Subcutaneous adipose tissue (tissue), 4 donors: ENCODE results near the gene MBNL2. TPM values are rescaled to one million over a fixed set of nuclear protein-coding genes. Genes with fewer than 3 reads are reported as not detected.

ENCODE experiments used
- total RNA-seq, 4 donors: library from RNA; depleted of rRNA; stranded (reverse); fragments of >200 nt; gene quantifications; one replicate each; pipeline ENCODE4 v1.1.0, GENCODE V29; 2016
- TF ChIP-seq, protein P1 (sequence below): fragments of 450-650 bp; IDR thresholded peaks from one replicate; pipeline ENCODE4 v1.5.1; 2016; ENCODE audit warnings: low read depth, mild to moderate bottlenecking, control low read depth, antibody characterized with exemption, moderate library complexity

The MBNL2 gene
- total RNA-seq, 4 donors from 2014 or later = 83.9 to 141 (median 91.2) TPM

DNA sequence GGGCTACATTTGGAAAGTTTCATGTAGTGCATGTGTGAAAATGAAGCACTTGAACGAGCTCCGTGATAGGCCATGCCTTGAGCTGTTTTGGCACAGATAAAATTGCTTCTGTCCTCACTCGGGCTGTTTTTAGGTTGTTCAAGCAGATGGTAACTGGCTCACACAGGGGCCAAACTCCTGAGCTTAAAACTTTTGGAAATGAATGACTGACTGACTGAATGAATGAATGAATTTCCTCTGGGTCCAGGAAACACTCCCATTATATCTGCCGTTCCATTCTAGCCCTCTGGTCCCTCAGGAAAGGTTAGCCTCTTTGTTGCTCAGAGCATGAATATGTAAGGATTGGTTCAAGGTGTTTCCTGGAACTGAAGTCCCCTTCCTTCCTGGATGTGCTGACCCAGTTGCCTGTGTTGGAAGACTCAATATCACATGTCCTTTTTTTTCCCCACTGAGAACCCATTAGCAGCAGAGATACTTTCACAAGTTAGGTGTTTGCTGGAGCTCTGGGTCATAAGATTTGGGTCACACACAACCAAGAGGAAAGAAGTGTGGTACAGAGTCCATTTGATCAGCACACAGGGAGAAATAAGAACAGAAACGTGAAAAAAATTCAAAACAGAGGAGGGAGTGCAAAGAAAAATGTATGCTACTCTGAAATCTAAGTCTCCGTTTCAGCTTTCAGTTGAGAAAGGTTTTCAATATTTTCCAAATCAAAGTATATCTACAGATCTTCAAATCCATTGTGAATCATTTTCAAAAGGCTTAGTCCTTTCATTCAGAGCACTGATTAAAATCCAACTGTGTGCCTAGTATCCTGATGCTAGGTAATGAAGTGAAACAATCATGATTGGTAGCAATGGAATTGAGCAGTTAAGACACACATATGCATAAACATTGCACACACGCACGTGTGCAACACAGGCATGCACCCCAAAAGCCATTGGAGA lies 18.9 kb downstream of the MBNL2 start:
- TF ChIP-seq, protein P1, sequence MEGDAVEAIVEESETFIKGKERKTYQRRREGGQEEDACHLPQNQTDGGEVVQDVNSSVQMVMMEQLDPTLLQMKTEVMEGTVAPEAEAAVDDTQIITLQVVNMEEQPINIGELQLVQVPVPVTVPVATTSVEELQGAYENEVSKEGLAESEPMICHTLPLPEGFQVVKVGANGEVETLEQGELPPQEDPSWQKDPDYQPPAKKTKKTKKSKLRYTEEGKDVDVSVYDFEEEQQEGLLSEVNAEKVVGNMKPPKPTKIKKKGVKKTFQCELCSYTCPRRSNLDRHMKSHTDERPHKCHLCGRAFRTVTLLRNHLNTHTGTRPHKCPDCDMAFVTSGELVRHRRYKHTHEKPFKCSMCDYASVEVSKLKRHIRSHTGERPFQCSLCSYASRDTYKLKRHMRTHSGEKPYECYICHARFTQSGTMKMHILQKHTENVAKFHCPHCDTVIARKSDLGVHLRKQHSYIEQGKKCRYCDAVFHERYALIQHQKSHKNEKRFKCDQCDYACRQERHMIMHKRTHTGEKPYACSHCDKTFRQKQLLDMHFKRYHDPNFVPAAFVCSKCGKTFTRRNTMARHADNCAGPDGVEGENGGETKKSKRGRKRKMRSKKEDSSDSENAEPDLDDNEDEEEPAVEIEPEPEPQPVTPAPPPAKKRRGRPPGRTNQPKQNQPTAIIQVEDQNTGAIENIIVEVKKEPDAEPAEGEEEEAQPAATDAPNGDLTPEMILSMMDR = no peak

DNA sequence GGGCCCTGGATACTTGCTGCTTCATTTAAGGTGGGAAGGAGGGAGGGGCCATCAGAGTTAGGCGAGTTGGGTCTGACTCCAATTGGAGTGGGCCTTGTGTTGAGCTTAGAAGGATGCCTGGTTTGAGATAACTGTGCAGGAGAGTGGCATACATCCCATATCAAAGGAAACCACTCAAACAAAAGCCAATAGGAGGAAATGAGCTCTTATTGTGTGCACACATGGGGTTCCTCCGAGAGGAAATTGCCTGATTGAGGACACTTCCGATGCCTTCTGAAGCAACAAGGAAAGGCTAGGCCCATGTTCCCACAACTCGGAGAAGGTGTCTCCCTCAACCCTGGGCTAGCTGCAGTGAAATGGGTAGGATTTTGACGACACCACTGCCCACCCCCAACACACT lies 19.6 kb downstream of the MBNL2 start:
- TF ChIP-seq, protein P1 = no peak

DNA sequence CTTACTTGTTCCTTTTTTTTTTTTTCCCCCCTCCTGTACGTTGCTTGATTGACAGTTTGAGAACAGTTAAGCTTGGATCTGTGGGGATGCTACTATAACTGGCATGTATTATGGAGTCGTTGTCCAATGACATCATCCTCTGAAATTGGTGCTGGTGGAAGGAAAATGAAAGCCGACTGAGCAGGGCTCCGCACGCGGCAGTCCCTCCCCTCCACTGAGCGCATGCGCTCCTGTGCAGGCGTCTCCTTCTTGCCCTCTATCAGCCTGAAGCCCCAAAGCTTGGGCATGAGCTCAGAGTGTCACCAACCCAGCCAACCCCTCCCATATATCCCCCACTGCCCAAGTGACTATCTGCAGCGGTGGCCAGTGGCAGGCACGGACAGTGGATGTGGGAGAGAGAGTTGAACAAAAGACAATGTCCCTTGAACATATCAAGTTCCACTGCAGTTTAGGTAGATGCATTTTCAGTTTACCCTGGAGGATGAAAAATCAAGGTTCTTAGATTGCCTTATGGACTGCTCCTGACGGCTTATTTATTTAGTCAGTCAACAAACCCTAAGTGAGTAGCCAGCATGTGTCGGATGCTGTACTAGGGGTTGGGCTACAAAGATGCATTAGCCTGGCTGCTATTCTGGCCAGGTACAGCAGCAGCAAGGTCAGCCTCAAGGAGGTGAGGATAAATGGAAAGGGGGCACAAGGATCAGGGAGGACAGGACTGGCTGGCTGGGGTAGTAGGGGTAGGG lies 20.8 kb downstream of the MBNL2 start:
- TF ChIP-seq, protein P1 = no peak

DNA sequence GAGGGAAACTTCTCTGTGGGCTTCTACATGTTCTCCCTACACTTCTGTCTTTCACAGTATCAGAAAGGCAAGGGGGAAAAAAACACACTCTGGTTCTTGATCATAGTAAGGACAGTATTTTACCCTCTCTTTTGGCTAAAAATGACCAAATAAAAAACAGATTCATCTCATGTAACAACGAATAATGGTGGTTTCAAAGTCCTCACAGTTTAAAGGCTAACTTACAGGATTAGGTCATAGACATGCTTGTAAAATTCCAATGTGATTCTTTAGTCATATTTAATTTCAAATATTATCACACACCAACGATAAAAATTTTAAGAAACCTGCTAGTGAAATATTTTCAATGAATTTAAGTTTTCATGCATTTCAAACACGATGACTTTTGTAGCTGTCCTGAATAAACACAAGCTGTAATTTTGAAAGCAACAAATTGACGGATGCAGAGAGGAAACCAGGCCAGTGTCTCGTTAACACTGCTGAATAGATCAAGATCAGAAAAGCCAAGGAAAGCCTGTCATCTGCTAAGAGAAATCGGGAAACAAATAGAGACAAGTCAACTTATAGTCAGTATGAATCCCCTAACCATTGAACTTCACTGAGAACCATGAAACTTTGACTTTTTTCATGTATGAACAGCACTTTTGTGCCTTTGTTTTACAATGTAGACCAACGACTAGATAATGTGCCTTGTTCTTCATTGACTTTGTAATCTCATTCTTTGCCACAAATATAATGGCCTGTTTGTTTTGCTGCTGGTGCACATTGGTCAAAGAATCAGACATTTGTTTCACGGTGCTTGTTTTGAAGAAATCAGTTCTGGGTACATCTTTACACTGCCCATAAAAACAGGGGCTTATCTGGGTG lies 22.0 kb downstream of the MBNL2 start:
- TF ChIP-seq, protein P1 = no peak

DNA sequence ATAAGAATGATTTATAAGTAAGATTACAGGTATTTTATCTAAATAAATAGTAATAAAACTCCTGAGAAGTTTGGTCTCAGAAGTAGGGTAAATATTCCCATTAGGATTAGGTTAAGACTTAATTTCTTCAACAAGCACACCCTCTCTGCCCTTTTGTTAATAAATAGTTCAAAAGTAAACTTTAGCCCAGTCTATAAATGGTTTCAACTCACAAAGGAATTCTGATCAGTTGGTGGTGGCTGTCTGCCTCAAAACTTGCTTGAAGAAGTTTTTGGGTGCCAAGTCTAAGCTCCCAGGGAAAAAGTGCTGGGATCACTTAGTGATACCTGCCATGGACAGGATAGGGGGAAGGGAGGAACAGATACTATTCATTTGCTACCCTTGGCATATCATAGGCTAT lies 22.9 kb downstream of the MBNL2 start:
- TF ChIP-seq, protein P1 = no peak

DNA sequence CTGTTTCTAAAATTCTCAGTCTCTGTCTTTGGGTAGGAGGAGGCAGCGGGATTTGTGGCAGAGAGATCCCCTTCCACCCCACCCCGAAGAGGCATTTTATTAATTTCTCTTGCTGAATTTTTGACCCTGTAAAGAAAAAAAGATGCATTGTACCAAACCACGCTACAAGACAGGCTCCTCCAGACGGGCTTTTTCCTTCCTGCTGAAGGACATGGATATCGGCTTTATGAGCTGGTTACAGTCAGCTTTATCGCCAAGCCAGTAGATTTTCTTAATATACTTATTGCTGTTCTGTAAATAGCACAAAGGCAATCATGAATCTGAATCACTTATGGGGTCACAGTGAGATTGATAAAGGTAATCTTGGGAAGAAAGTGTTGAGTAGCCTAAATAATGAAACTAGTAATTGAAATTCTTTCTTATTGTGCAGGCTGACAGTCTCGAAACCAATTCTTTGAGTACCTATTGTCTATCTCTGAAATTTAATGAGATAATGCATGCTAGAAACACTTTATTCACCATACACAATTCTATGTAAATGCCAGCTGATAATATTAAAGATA lies 24.5 kb downstream of the MBNL2 start:
- TF ChIP-seq, protein P1 = no peak
